Smooth muscle cell (in vitro differentiated cells): ENCODE measurements around the gene JAML. TPM values are rescaled to one million over a fixed set of nuclear protein-coding genes. Genes with fewer than 3 reads are reported as not detected.
A peak's percentile ranks its signal among the peaks of the same experiment; 100 is the strongest.

Experiments
- DNase-seq: peaks from one replicate; lab custom pipeline; 2025; ENCODE audit not compliant: unreplicated experiment; lab: John Stamatoyannopoulos, UW
- H2AFZ ChIP-seq: fragments of 200-600 bp; sonication (generic); 2 replicates; pipeline ENCODE4 v1.6.0; 2016; ENCODE audit warnings: antibody characterized with exemption, low read depth, mild to moderate bottlenecking
- H3F3A ChIP-seq: fragments of 200-600 bp; sonication (generic); 2 replicates; pipeline ENCODE4 v1.6.0; 2017; ENCODE audit warnings: antibody characterized with exemption, low read depth
- H3K27ac ChIP-seq: fragments of 200-600 bp; sonication (generic); 2 replicates; pipeline ENCODE4 v1.5.1; 2016; ENCODE audit warnings: low read depth, mild to moderate bottlenecking
- H3K27me3 ChIP-seq: fragments of 200-600 bp; sonication (generic); 2 replicates; pipeline ENCODE4 v1.6.1; 2016; ENCODE audit warnings: low read depth, mild to moderate bottlenecking
- H3K36me3 ChIP-seq: fragments of 200-600 bp; sonication (generic); 2 replicates; pipeline ENCODE4 v1.5.1; 2016; ENCODE audit warnings: low read depth
- H3K4me1 ChIP-seq: fragments of 200-600 bp; sonication (generic); 2 replicates; pipeline ENCODE4 v1.5.1; 2016; ENCODE audit warnings: low read depth
- H3K4me2 ChIP-seq: fragments of 200-600 bp; sonication (generic); 2 replicates; pipeline ENCODE4 v1.6.0; 2016; ENCODE audit warnings: mild to moderate bottlenecking
- H3K4me3 ChIP-seq: fragments of 200-600 bp; sonication (generic); 2 replicates; pipeline ENCODE4 v1.5.1; 2016; ENCODE audit warnings: mild to moderate bottlenecking
- H3K79me2 ChIP-seq: fragments of 200-600 bp; sonication (generic); 2 replicates; pipeline ENCODE4 v1.6.0; 2016; ENCODE audit warnings: low read depth, mild to moderate bottlenecking
- H3K9ac ChIP-seq: fragments of 200-600 bp; sonication (generic); 2 replicates; pipeline ENCODE4 v1.6.0; 2016; ENCODE audit warnings: low read depth
- H3K9me3 ChIP-seq: fragments of 200-600 bp; sonication (generic); replicated peaks from 2 replicates; pipeline ENCODE4 v1.5.1; 2016; ENCODE audit warnings: low read depth
- H4K20me1 ChIP-seq: fragments of 200-600 bp; sonication (generic); 2 replicates; pipeline ENCODE4 v1.6.0; 2016; ENCODE audit warnings: low read depth
- WGBS: methylation state at CpG from one replicate; pipeline ENCODE4 v1.1.7; 2016; ENCODE audit warnings: low lambda C conversion rate; 5-methylcytosine and 5-hydroxymethylcytosine counted together
- polyA plus RNA-seq: library from polyadenylated mRNA; unstranded; fragments of >200 nt; fragmentation: Nextera tagmentation; extraction: Ambion mirVana; gene quantifications from 2 replicates; pipeline ENCODE4 v1.2.1, GENCODE V29; 2016
- total RNA-seq: library from RNA; depleted of rRNA; stranded (reverse); fragments of >200 nt; gene quantifications from 2 replicates; pipeline ENCODE4 v1.2.3, GENCODE V29; 2014
- TF ChIP-seq, protein P1 (sequence below): fragments of 200-600 bp; sonication (generic); IDR thresholded peaks from 2 replicates; pipeline ENCODE4 v1.5.1; 2017; ENCODE audit warnings: borderline replicate concordance, mild to moderate bottlenecking, antibody characterized with exemption; ENCODE audit not compliant: insufficient read depth, poor library complexity, severe bottlenecking

The JAML gene
- total and polyA plus RNA-seq, 2 experiments from 2014 or later = not detected

GRCh38 chr11:118174006-118174567, 50.7 kb downstream of the JAML start:
- Histone ChIP-seq H3K4me1 (peaks cover 10% of the 10 kb centered on the region), H3K27ac (no peak overlapping the region), H3K9me3 (no peaks in the 10 kb centered on the region), H3K27me3 (peaks cover 24% of the 10 kb centered on the region), H3K4me2 (no peak overlapping the region), H3K36me3 (no peaks in the 10 kb centered on the region), H3K4me3 (no peak overlapping the region), H2AFZ (no peak overlapping the region), H3K79me2 (no peaks in the 10 kb centered on the region), H3K9ac (no peak overlapping the region), H4K20me1 (no peaks in the 10 kb centered on the region), H3F3A (peaks cover 8% of the 10 kb centered on the region)
- no peak for DNase-seq
- 93% methylated on average over 7 of the region's 9 CpGs for WGBS
- TF ChIP-seq, protein P1, sequence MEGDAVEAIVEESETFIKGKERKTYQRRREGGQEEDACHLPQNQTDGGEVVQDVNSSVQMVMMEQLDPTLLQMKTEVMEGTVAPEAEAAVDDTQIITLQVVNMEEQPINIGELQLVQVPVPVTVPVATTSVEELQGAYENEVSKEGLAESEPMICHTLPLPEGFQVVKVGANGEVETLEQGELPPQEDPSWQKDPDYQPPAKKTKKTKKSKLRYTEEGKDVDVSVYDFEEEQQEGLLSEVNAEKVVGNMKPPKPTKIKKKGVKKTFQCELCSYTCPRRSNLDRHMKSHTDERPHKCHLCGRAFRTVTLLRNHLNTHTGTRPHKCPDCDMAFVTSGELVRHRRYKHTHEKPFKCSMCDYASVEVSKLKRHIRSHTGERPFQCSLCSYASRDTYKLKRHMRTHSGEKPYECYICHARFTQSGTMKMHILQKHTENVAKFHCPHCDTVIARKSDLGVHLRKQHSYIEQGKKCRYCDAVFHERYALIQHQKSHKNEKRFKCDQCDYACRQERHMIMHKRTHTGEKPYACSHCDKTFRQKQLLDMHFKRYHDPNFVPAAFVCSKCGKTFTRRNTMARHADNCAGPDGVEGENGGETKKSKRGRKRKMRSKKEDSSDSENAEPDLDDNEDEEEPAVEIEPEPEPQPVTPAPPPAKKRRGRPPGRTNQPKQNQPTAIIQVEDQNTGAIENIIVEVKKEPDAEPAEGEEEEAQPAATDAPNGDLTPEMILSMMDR = no peak

GRCh38 chr11:118172356-118172755, 52.5 kb downstream of the JAML start:
- Histone ChIP-seq H3K27me3 (peaks cover 42% of the 10 kb centered on the region), H3F3A (peaks cover 8% of the 10 kb centered on the region), H3K79me2 (no peaks in the 10 kb centered on the region), H3K9me3 (no peaks in the 10 kb centered on the region), H3K4me1 (peaks cover 10% of the 10 kb centered on the region), H3K4me3 (no peak overlapping the region), H3K4me2 (no peak overlapping the region), H2AFZ (no peak overlapping the region), H3K27ac (no peak overlapping the region), H4K20me1 (no peaks in the 10 kb centered on the region), H3K36me3 (no peaks in the 10 kb centered on the region), H3K9ac (no peak overlapping the region)
- TF ChIP-seq, protein P1 = no peak
- 89% methylated on average over 9 of the region's 9 CpGs for WGBS
- no peak for DNase-seq

DNA sequence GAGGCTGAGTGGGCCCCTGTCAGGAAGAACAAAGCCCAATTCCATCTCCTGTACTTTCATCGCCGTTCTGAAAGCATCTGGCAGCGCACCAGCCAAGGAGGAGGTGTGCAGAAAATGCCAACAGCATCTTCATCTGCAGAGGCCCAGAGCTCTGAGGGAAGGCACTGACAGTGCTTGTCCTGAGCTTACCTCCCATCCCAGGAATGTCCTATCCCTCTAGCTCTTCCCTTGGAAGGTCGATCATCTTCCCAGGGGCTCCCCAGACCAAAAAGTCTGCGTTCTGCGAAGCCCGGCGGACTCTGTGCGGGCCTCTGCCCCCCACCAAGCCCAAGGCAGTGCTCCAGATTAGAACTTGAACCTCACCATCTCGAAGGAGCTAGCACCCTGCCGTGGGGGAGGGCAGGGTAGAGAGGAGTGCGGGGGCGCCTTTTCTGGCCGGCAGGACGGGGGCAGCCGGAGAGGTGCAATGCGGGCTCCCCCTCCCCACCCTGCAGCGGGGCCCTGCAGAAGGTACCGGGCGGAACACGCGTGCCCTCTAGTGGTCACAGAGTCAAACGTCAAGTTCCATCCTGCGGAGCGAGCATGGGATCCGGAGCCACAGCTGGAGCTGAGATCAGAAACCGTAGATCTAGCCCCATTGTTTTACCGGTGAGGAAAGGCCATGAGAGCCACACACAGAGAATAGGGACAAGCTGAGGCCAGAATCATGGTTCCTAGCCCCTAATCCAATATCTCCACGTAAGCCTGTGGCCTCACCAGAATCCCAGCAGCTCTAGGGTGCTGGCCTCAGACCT, 53.3 kb downstream of the JAML start:
- Histone ChIP-seq H3K4me1 (peaks cover 10% of the 10 kb centered on the region), H3K79me2 (no peaks in the 10 kb centered on the region), H3K4me2 (no peak overlapping the region), H4K20me1 (no peaks in the 10 kb centered on the region), H3K27ac (no peak overlapping the region), H3K4me3 (no peak overlapping the region), H2AFZ (no peak overlapping the region), H3K9me3 (no peaks in the 10 kb centered on the region), H3F3A (peaks cover 8% of the 10 kb centered on the region), H3K27me3 (peaks cover 45% of the 10 kb centered on the region), H3K9ac (no peak overlapping the region), H3K36me3 (no peaks in the 10 kb centered on the region)
- peak; percentile 19 for DNase-seq
- WGBS = 4% methylated on average over 29 of the region's 29 CpGs
- TF ChIP-seq, protein P1 = peak; percentile 83
